Skin epidermis (tissue), 12 donors: ENCODE measurements around the gene PYGM.
A peak's percentile ranks its signal among the peaks of the same experiment; 100 is the strongest.

Source experiments
- H3K27ac ChIP-seq, 21 experiments: fragments of 200-600 bp; sonication (generic) in 11 of 21; one replicate each; pipeline ENCODE4 v1.5.0; 2020; ENCODE audit warnings: mild to moderate bottlenecking in 3 of 21, inconsistent platforms in 2 of 21, moderate library complexity in 2 of 21
- H3K4me3 ChIP-seq, 7 experiments: fragments of 200-600 bp; sonication (generic) in 2 of 7; one replicate each; pipeline ENCODE4 v1.5.0; 2020; ENCODE audit warnings: inconsistent platforms in 2 of 7, mild to moderate bottlenecking in 2 of 7, moderate library complexity in 1 of 7

PYGM gene

GRCh38 chr11:64723907-64724862 is 35.6 kb downstream of the PYGM start:
- Histone ChIP-seq H3K27ac (peak overlapping the region in 1 of 21 experiments; percentile 48), H3K4me3 (no peak overlapping the region)

DNA sequence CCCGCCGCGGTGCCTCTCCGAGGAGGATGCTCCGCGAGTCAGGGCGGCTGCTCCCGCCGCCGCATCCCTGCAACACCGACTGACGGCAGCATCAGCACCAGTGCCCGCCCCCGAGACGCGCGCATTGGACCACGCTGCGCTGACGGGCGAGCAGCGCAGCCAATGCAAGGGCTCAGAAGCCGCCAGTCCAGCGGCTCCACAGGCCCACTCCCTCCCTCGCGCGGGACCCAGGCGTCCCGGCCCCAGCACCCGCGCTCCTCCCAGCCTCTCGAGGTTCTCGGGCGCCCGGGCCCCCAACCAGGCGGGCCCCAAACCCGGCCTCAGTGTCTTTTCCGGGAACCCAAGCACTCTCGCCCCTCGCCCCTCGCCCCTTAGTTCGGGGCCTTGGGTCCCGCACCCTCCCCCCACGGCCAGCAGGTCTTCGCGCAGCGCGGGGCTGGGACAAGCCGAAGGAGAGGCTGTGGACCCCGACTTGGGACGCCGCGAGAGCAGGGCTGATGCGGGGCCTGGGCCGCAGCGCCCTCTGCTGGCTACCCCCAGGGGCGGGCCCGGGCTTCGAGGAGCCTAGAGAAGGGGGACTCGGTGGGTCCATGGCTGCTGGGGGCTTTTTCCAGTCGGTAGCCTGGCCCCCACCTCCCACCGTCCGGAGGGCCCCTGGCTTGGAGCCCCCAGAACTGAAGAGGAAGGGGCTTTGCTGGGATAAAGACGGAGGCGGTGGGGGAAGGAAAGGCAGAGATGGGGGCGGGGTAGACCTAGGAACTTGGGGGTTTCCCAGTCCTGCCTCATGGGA is 36.5 kb downstream of the PYGM start, which contains the start of gene NRXN2:
Gene NRXN2, minus strand, starts transcription at position 81 of the 790 bp plus-strand sequence. CDS start 9,498 bp downstream, outside the sequence.
- H3K4me3 ChIP-seq: peak within 1 kb of the TSS; percentile 43 to 64 (median 56)
- peak within 1 kb of the TSS in 15 of 21 experiments; percentile 15 to 88 (median 60) for H3K27ac ChIP-seq

GRCh38 chr11:64722141-64723065 is 37.4 kb downstream of the PYGM start:
- Histone ChIP-seq H3K4me3 (peak overlapping the region in 2 of 7 experiments; percentile 48 to 58), H3K27ac (no peak overlapping the region)

DNA sequence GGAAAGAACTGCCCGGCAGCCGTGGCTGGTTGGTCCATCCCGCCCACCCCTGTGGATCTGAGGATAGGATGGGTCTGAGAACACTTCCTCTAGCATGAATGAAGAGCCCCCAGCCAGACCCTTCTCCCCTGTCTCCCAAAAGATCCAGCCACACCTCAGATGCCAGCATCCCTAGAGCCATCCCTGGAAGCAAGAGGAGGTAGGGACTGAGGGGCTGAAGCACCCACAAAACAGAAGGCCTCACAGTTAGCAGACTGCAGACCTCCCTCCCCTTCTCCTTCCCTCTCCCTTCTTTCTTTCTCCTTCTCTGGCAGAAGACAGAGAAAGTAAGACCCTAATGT is 38.4 kb downstream of the PYGM start:
- Histone ChIP-seq H3K4me3 (no peak overlapping the region), H3K27ac (no peak overlapping the region)

DNA sequence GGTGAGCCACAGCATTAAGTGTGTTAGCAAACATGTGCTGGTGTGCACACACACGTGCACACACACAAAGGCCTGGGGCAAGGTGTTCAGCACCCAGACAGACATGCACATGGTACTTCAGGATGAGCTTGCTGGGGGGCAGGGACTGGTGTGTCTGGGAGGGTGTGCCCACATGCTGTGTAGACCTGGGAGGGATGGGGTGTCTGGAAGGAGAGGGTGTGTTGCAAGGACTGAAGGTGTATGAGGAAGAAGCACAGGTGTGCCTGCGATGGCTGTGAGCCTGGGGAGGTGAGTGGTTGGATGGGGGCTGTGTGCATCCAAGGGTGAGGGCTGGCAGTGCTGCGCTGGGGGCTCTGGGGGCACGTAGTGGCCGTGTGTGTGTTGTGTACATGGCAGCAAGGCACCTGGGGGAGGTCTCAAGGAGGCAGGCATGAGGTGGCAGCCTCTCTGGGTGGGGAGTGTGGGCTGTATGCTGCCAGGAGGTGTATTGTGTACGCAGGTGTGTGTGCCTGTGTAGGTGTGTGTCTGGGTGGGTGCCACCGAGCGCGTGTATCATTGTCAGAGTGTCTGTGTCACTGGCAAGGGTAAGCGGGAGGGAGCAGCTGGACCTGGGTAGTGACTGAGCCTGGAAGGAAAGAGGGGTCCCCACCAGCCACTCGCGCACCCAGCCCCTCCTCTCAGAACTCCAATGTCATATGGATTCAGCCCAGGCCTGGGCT is 39.0 kb downstream of the PYGM start:
- Histone ChIP-seq H3K27ac (no peak overlapping the region), H3K4me3 (no peak overlapping the region)

DNA sequence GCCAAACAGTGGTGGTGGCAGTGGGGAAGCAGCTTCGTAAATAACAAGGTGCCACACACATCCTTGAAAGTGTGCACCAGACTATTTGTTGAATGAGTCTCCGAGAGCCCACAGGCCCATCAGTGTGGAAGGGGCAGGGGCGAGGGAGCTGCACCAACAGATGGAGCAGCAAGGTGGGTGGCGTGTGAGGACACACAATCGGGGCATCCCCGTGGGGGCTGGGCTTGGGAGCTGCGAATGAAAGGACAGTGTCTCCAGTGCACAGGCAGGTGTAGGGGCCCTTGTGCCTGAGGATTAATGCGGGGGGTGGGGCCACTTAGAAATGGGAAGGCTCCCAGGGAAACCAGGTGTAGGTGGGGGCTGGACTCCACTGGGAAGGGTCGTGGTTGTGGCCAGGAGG is 39.6 kb downstream of the PYGM start:
- no peak overlapping the region for H3K27ac ChIP-seq
- no peak overlapping the region for H3K4me3 ChIP-seq

- Histone ChIP-seq H3K4me3 (no peak overlapping the region), H3K27ac (no peak overlapping the region)
Measured at GRCh38 chr11:64719406-64719805, 40.4 kb downstream of the PYGM start.

GRCh38 chr11:64718780-64719124 is 41.0 kb downstream of the PYGM start:
- Histone ChIP-seq H3K27ac (no peak overlapping the region), H3K4me3 (no peak overlapping the region)

- Histone ChIP-seq H3K27ac (no peak overlapping the region), H3K4me3 (no peak overlapping the region)
Measured at GRCh38 chr11:64718084-64718779, 41.5 kb downstream of the PYGM start.

GRCh38 chr11:64717268-64717578 is 42.6 kb downstream of the PYGM start:
- no peak overlapping the region for H3K27ac ChIP-seq
- H3K4me3 ChIP-seq: no peak overlapping the region

- Histone ChIP-seq H3K27ac (no peak overlapping the region), H3K4me3 (no peak overlapping the region)
Measured at GRCh38 chr11:64716473-64717267, 43.1 kb downstream of the PYGM start.

- Histone ChIP-seq H3K4me3 (no peak overlapping the region), H3K27ac (no peak overlapping the region)
Measured at GRCh38 chr11:64715756-64716472, 43.9 kb downstream of the PYGM start.

- H3K27ac ChIP-seq: no peak overlapping the region
- H3K4me3 ChIP-seq: no peak overlapping the region
Measured at GRCh38 chr11:64715110-64715509, 44.7 kb downstream of the PYGM start.

DNA sequence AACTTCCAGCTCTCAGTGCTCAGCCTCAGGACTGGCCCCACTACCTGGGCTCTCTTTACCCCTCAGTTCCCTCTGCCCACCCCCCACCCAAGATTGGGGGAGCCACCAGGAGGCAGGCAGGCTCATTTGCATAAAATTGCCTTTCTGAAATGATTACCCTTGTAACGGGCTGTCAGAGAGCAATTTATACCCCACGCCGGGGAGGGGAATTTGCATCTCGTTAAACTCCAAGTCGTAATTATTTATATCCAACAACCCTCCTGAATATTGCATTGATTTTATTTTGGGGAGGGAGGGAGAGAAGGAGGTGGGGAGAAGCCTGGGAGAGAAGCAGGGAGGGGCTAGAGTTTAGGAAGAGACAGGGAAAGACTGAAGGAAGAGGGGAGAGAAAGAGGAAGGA is 45.1 kb downstream of the PYGM start:
- H3K27ac ChIP-seq: no peak overlapping the region
- no peak overlapping the region for H3K4me3 ChIP-seq

- Histone ChIP-seq H3K27ac (no peak overlapping the region), H3K4me3 (no peak overlapping the region)
Measured at GRCh38 chr11:64713781-64714363, 45.9 kb downstream of the PYGM start.

DNA sequence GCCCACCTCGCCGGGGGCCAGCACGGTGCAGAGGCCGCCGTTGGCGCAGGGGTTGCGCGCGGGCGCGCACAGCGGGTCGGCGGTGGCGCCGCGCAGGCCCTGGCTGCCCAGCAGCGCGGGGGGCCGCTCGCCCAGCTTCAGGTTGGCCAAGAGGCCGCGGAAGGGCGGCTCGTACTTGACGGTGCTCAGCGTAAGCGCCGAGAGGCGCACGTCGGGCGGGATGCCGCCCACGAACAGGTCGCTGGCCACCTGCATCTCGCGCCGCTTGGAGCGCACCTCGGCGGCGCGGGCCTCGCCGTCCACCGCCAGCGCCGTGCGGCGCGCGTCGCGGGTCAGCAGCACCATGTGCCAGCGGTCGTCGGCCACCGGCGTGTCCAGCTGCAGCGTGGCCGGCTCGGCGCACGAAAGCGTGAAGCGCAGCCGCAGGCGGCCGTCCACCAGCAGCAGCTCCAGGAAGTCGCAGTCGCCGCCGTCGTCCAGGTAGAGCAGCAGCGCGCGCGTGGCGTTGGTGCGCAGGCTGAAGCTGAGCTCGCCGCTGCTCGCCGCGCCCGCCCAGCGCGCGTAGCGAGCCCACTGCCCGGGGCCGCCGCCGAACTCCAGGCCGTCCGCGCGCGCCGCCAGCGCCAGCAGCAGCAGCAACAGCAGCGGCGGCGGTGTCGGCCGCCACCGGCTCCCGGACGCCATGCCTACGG is 46.6 kb downstream of the PYGM start:
- Histone ChIP-seq H3K27ac (no peak overlapping the region), H3K4me3 (no peak overlapping the region)
